Measurements from ENCODE around the gene CDH13.

CDH13 gene

GRCh38 chr16:82699711-82700495, 73.1 kb downstream of the CDH13 start:
- no peak overlapping the region for H3K4me3 ChIP-seq (replicated peaks; ENCODE audit: low read depth, low read length)
- peak; percentile 93 for DNase-seq (ENCODE audit: low read depth)
- no peak for TF ChIP-seq CTCF (IDR thresholded peaks at IDR 0.05; ENCODE audit: low read length, missing control alignments)

- H3K4me3 ChIP-seq (replicated peaks; ENCODE audit: low read depth, low read length): no peak overlapping the region
- TF ChIP-seq CTCF (IDR thresholded peaks at IDR 0.05; ENCODE audit: low read length, missing control alignments): no peak
- peak; percentile 89 for DNase-seq (ENCODE audit: low read depth)
Measured at GRCh38 chr16:82700541-82701235, 73.9 kb downstream of the CDH13 start.

- no peak for TF ChIP-seq CTCF (IDR thresholded peaks at IDR 0.05; ENCODE audit: low read length, missing control alignments)
- H3K4me3 ChIP-seq (replicated peaks; ENCODE audit: low read depth, low read length): no peak overlapping the region
- peak; percentile 64 for DNase-seq (ENCODE audit: low read depth)
Measured at GRCh38 chr16:82701442-82701955, 74.7 kb downstream of the CDH13 start.

- TF ChIP-seq CTCF (IDR thresholded peaks at IDR 0.05; ENCODE audit: low read length, missing control alignments): no peak
- no peak overlapping the region for H3K4me3 ChIP-seq (replicated peaks; ENCODE audit: low read depth, low read length)
- DNase-seq (ENCODE audit: low read depth): no peak
Measured at GRCh38 chr16:82703161-82703560, 76.4 kb downstream of the CDH13 start.

GRCh38 chr16:82703871-82704768, 77.4 kb downstream of the CDH13 start:
- no peak for TF ChIP-seq CTCF (IDR thresholded peaks at IDR 0.05; ENCODE audit: low read length, missing control alignments)
- no peak overlapping the region for H3K4me3 ChIP-seq (replicated peaks; ENCODE audit: low read depth, low read length)
- DNase-seq (ENCODE audit: low read depth): no peak

- no peak for TF ChIP-seq CTCF (IDR thresholded peaks at IDR 0.05; ENCODE audit: low read length, missing control alignments)
- no peak overlapping the region for H3K4me3 ChIP-seq (replicated peaks; ENCODE audit: low read depth, low read length)
Measured at GRCh38 chr16:82709987-82710386, 83.2 kb downstream of the CDH13 start.

More at GRCh38 chr16:82709987-82710386, 83.2 kb downstream of the CDH13 start:
- DNase-seq (ENCODE audit: low read depth): no peak

All from fibroblast of pulmonary artery (primary cell).